H1 (cell line): ENCODE results near the gene DUSP1. TPM values are rescaled to one million over a fixed set of nuclear protein-coding genes. Genes with fewer than 3 reads are reported as not detected.

Experiments used
- ASH2L ChIP-seq: fragments of 200-600, 300-600 bp; sonication (generic); IDR thresholded peaks from one replicate; pipeline ENCODE4 v1.7.1; 2017; ENCODE audit warnings: low read length
- CHD7 ChIP-seq: fragments of 300-600 bp; sonication (generic); IDR thresholded peaks from 2 replicates; pipeline ENCODE4 v1.7.1; 2012; ENCODE audit warnings: low read length, moderate library complexity, mild to moderate bottlenecking, inconsistent platforms; ENCODE audit not compliant: insufficient replicate concordance
- EZH2 ChIP-seq: fragments of 200-600 bp; sonication (generic); IDR thresholded peaks from 2 replicates; pipeline ENCODE4 v1.7.1; 2012; ENCODE audit warnings: low read depth, mild to moderate bottlenecking, moderate library complexity, low read length, inconsistent platforms; ENCODE audit not compliant: severe bottlenecking
- POU5F1 ChIP-seq: IDR thresholded peaks from 2 replicates; pipeline ENCODE4 v1.6.1; 2011; ENCODE audit warnings: low read depth, mild to moderate bottlenecking, low read length, moderate library complexity
- TBP ChIP-seq: IDR thresholded peaks from 2 replicates; pipeline ENCODE4 v1.6.1; 2011; ENCODE audit warnings: low read depth, low read length, improper control_type of control experiment
- ZNF274 ChIP-seq: IDR thresholded peaks from 2 replicates; pipeline ENCODE4 v1.7.0; 2012; ENCODE audit warnings: low read length, borderline replicate concordance; ENCODE audit errors: extremely low read depth
- polyA plus RNA-seq, 7 experiments: library from polyadenylated mRNA; depleted of rRNA in 3 of 7; stranded (reverse) in 5 of 7; unstranded in 2 of 7; fragments of >200 nt in 5 of 7; fragments of 200-250 nt in 2 of 7; gene quantifications; 1 replicate in 5 of 7; 2 replicates in 1 of 7; 4 replicates in 1 of 7; pipeline versions ENCODE4 v1.2.1 to v1.2.3, GENCODE V29; 2011 to 2013; ENCODE audit warnings: missing spikeins in 2 of 7, mixed read lengths in 2 of 7
- total RNA-seq: library from RNA; stranded (reverse); fragmentation: NEBNext Ultra II Directional; extraction: Animal tissue kit (Norgen Biotek cat#: 25700); gene quantifications from 2 replicates; pipeline ENCODE4 v1.2.1, GENCODE V29; 2021

DUSP1 gene
- total and polyA plus RNA-seq, 2 of the 8 experiments (the other 6 are each of a cell fraction or from before 2014, with no cell fraction given): 6.5 to 11.7 TPM

GRCh38 chr5:172760136-172760535, 10.9 kb downstream of the DUSP1 start (continued):
- no peak for TF ChIP-seq CHD7
- no peak for TF ChIP-seq EZH2
- no peak for TF ChIP-seq TBP
- TF ChIP-seq POU5F1: no peak
- no peak for TF ChIP-seq ZNF274
- TF ChIP-seq ASH2L: no peak
